HCT116 (cell line): ENCODE measurements around the gene TSPAN15. TPM values are rescaled to one million over a fixed set of nuclear protein-coding genes. Genes with fewer than 3 reads are reported as not detected.
A peak's percentile ranks its signal among the peaks of the same experiment; 100 is the strongest.

ENCODE experiments used
- ATAC-seq: fragments of 200-7000 bp; cut with Tn5 transposase; 2 replicates; pipeline ENCODE4 v1.9.1; 2020; ENCODE audit warnings: mild to moderate bottlenecking, moderate library complexity
- BruUV-seq: library from RNA; stranded (reverse); fragments of 400-500 nt; replicated peaks from 2 replicates; lab custom pipeline; 2021; lab: Mats Ljungman, UMichigan
- CTCF ChIA-PET: fragments of 300-600 bp; sonication (Branson Sonifier 250); formaldehyde crosslinking; loops from one replicate; lab custom pipeline; 2021; ENCODE audit warnings: antibody characterized with exemption; lab: Charles Lee
- POLR2A ChIA-PET: fragments of 300-600, 350-600 bp; sonication (Branson Sonifier 250); formaldehyde crosslinking; loops from one replicate; lab custom pipeline; 2021; ENCODE audit warnings: antibody characterized with exemption; lab: Charles Lee
- RAD21 ChIA-PET, 2 experiments: fragments of 300-600 bp; sonication (Branson Sonifier 250); formaldehyde crosslinking; loops; one replicate each; lab custom pipeline; 2023; ENCODE audit warnings: low total read pairs in 2 of 2; ENCODE audit not compliant: uncharacterized antibody in 2 of 2, unreplicated experiment in 2 of 2, low non-redundant PET in 1 of 2; lab: Charles Lee
- DNase-seq: peaks from one replicate; pipeline ENCODE4 v3.0.0-alpha.2; 2010; ENCODE audit warnings: low read depth, low spot score
- H2AFZ ChIP-seq: fragments of 200-600 bp; shearing (Covaris generic), sonication (generic); 2 replicates; pipeline ENCODE4 v1.6.1; 2017; ENCODE audit warnings: low read depth, mixed run types, mixed read lengths, antibody characterized with exemption, low read length; ENCODE audit not compliant: poor library complexity, severe bottlenecking
- H3K27ac ChIP-seq: 2 replicates; pipeline ENCODE4 v1.5.1; 2012; ENCODE audit warnings: low read depth, low read length
- H3K27me3 ChIP-seq: fragments of 200-600 bp; sonication (generic); 2 replicates; pipeline ENCODE4 v1.6.1; 2016; ENCODE audit warnings: mixed run types, low read length, mixed read lengths; ENCODE audit not compliant: insufficient read depth
- H3K36me3 ChIP-seq, 2 experiments: fragments of 200-500 bp in 1 of 2; fragments of 200-600 bp in 1 of 2; sonication (Bioruptor generic) in 1 of 2; sonication (generic) in 1 of 2; 2 replicates each; pipeline versions ENCODE4 v1.5.1 to v1.6.1; 2014 to 2016; ENCODE audit warnings: low read length in 2 of 2, inconsistent platforms in 1 of 2, mixed read lengths in 1 of 2, mixed run types in 1 of 2; ENCODE audit not compliant: insufficient read depth in 2 of 2, control insufficient read depth in 1 of 2
- H3K4me1 ChIP-seq, 2 experiments: fragments of 200-600 bp in 1 of 2; sonication (generic) in 1 of 2; 2 replicates each; pipeline versions ENCODE4 v1.5.1 to v1.6.1; 2012 to 2017; ENCODE audit warnings: low read length in 2 of 2, inconsistent platforms in 1 of 2, mild to moderate bottlenecking in 1 of 2, mixed read lengths in 1 of 2, mixed run types in 1 of 2, moderate library complexity in 1 of 2; ENCODE audit not compliant: insufficient read depth in 2 of 2, control insufficient read depth in 1 of 2
- H3K4me2 ChIP-seq: fragments of 200-600 bp; sonication (generic); 2 replicates; pipeline ENCODE4 v1.6.1; 2017; ENCODE audit warnings: mixed run types, low read length, mixed read lengths
- H3K4me3 ChIP-seq, 2 experiments: fragments of 200-600 bp in 1 of 2; sonication (generic) in 1 of 2; replicated peaks in 1 of 2; 2 replicates each; pipeline ENCODE4 v1.5.1; 2011 to 2016; ENCODE audit warnings: low read length in 2 of 2, control low read depth in 1 of 2, low read depth in 1 of 2, mild to moderate bottlenecking in 1 of 2, mixed read lengths in 1 of 2, mixed run types in 1 of 2
- H3K79me2 ChIP-seq: fragments of 200-600 bp; sonication (generic); 2 replicates; pipeline ENCODE4 v1.6.1; 2017; ENCODE audit warnings: mild to moderate bottlenecking, mixed run types, low read length, moderate library complexity, mixed read lengths; ENCODE audit not compliant: insufficient read depth
- H3K9ac ChIP-seq: fragments of 200-600 bp; sonication (generic); 2 replicates; pipeline ENCODE4 v1.6.1; 2016; ENCODE audit warnings: low read length, mixed read lengths
- H3K9me2 ChIP-seq: fragments of 200-600 bp; sonication (generic), shearing (Covaris generic); 2 replicates; pipeline ENCODE4 v1.6.1; 2017; ENCODE audit warnings: mixed run types, mild to moderate bottlenecking, moderate library complexity; ENCODE audit not compliant: insufficient read depth
- H3K9me3 ChIP-seq, 2 experiments: fragments of 200-500 bp in 1 of 2; fragments of 200-600 bp in 1 of 2; sonication (Bioruptor generic) in 1 of 2; sonication (generic) in 1 of 2; 2 replicates each; pipeline ENCODE4 v1.6.1; 2014 to 2017; ENCODE audit warnings: low read length in 2 of 2, mixed read lengths in 2 of 2, inconsistent platforms in 1 of 2, low read depth in 1 of 2, mild to moderate bottlenecking in 1 of 2, mixed run types in 1 of 2, moderate library complexity in 1 of 2; ENCODE audit not compliant: control insufficient read depth in 1 of 2, insufficient read depth in 1 of 2
- H4K20me1 ChIP-seq: fragments of 200-600 bp; sonication (generic), shearing (Covaris generic); 2 replicates; pipeline ENCODE4 v1.6.1; 2017; ENCODE audit warnings: mixed run types, mild to moderate bottlenecking, moderate library complexity; ENCODE audit not compliant: insufficient read depth
- CBX3 ChIP-seq: IDR thresholded peaks from 2 replicates; pipeline ENCODE4 v1.6.1; 2012; ENCODE audit warnings: low read depth
- CEBPB ChIP-seq: IDR thresholded peaks from 2 replicates; pipeline ENCODE4 v1.6.1; 2012; ENCODE audit warnings: low read depth
- EZH2 ChIP-seq: fragments of 200-600 bp; sonication (generic); IDR thresholded peaks from 2 replicates; pipeline ENCODE4 v1.6.1; 2017; ENCODE audit warnings: antibody characterized with exemption, mixed run types
- POLR2AphosphoS5 ChIP-seq: IDR thresholded peaks from 2 replicates; pipeline ENCODE4 v1.6.1; 2011; ENCODE audit warnings: mild to moderate bottlenecking, low read depth, low read length, moderate library complexity
- ZFX ChIP-seq: fragments of 450-650 bp; IDR thresholded peaks from 2 replicates; pipeline ENCODE4 v1.6.1; 2017
- intact Hi-C: fragments of 100-400 bp; cut with micrococcal nuclease; formaldehyde crosslinking; loops from 2 replicates; pipeline ENCODE4 v1.10.0; 2022
- total RNA-seq: library from RNA; stranded (reverse); gene quantifications from one replicate; pipeline ENCODE4 v1.2.1, GENCODE V29; 2021; ENCODE audit not compliant: unreplicated experiment
- TF ChIP-seq, protein P1 (sequence below): IDR thresholded peaks from 2 replicates; pipeline ENCODE4 v1.6.1; 2012
- TF ChIP-seq, protein P2 (sequence below): IDR thresholded peaks from 2 replicates; pipeline ENCODE4 v1.6.1; 2011; ENCODE audit warnings: mild to moderate bottlenecking, low read length, moderate library complexity; ENCODE audit not compliant: insufficient replicate concordance; ENCODE audit errors: extremely low read depth
- TF ChIP-seq, protein P3 (sequence below): IDR thresholded peaks from 2 replicates; pipeline ENCODE4 v1.6.1; 2012; ENCODE audit warnings: low read depth

The TSPAN15 gene
- total RNA-seq, 1 experiment from 2014 or later = 16.0 TPM

DNA sequence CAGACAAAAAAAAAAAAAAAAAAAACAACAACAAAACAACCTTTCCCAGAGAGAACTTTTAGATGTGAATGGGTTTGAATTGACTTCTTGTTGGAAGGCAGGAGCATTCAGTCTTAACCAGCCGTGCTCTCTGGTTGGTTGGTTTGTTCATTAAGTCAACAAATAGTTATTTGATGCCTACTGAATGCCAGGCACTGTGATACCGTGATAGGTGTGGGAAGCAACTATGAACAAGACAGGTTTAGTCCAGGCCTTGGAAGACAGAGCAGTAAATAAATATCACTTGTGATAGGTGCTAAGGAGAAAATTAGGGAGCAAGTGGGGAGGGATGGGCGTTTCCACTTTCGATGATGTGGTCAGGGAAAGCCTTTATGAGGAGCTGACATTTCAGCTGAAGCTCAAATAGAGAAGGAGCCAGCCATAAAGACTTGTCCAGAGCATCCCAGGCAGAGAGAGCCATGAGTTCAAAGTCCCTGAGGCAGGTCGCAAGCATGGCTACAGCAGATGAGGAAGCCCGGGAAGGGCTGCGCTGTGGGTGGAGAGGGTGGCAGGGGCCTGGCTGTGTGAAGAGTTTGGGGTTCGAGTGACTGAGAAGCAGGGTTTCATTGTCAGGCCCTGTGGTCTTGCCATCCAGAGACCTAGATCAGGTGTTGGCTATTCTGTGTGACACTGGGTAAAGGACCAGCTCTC lies 8.0 kb downstream of the TSPAN15 start:
- ATAC-seq = peak; percentile 50
- intact Hi-C loops = loop anchor here (10.0 kb wide), 1 partner anchor 46 kb away; no protein-coding TSS in a partner anchor

DNA sequence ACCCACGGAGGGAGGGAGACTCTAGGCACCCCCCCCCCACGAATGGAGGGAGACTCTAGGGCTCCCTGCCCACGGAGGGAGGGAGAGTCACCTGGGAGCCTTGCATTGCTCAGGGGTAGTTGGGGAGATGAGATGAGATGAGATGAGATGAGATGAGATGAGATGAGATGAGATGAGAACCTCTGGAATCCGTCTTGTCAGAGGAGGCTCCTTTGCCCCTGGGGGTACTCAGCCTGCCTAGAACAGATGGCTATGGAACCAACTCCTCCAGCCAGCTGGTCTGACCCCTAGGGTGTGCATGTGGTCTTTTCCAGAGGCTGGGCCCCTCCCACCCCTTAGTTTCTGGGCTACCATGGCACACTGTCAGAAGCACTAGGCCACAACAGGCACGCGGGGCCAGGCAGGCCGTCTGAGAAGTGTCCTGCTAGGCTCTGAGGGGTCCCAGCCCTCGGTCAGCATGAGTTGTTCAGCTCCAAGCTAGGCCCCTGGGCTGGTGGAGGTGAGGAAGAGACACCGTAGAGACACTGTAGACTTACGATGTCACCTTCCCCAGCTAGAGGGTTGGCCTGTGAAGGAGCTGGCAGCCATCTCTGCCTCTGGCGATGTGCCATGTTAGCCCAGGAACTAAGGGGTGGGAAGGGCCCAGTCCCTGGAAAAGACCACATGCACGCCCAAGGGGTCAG lies 8.8 kb downstream of the TSPAN15 start:
- H3K27ac ChIP-seq = peak overlapping the region; percentile 69; the same call in 1 of the 2 replicates
- H3K9ac ChIP-seq = no peak overlapping the region
- ATAC-seq (no peak), DNase-seq (no peak)
- ChIA-PET RAD21 (no interaction called here), POLR2A (no interaction called here), CTCF (interaction anchor here (0.7 kb wide), 1 partner anchor 13 kb away, joined by 3 read pairs; no protein-coding TSS in a partner anchor)
- peaks cover 46 to 67% of the 10 kb centered on the region in 2 experiments for H3K4me1 ChIP-seq
- no peak overlapping the region for H3K4me2 ChIP-seq
- H3K27me3 ChIP-seq = no peaks in the 10 kb centered on the region
- H3K4me3 ChIP-seq = no peak overlapping the region
- no peak overlapping the region for H2AFZ ChIP-seq
- H3K36me3 ChIP-seq = 0 out of 4 replicates have a peak, but pooled peaks cover 0 to 3% of the 10 kb centered on the region in 2 experiments
- BruUV-seq = no TSS peak
- no peaks in the 10 kb centered on the region; the same call in 1 of the 2 replicates for H3K79me2 ChIP-seq
- TF ChIP-seq, protein P1, sequence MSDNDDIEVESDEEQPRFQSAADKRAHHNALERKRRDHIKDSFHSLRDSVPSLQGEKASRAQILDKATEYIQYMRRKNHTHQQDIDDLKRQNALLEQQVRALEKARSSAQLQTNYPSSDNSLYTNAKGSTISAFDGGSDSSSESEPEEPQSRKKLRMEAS = no peak
- TF ChIP-seq CEBPB = no peak
- TF ChIP-seq, protein P2, sequence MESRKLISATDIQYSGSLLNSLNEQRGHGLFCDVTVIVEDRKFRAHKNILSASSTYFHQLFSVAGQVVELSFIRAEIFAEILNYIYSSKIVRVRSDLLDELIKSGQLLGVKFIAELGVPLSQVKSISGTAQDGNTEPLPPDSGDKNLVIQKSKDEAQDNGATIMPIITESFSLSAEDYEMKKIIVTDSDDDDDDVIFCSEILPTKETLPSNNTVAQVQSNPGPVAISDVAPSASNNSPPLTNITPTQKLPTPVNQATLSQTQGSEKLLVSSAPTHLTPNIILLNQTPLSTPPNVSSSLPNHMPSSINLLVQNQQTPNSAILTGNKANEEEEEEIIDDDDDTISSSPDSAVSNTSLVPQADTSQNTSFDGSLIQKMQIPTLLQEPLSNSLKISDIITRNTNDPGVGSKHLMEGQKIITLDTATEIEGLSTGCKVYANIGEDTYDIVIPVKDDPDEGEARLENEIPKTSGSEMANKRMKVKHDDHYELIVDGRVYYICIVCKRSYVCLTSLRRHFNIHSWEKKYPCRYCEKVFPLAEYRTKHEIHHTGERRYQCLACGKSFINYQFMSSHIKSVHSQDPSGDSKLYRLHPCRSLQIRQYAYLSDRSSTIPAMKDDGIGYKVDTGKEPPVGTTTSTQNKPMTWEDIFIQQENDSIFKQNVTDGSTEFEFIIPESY = no peak
- TF ChIP-seq EZH2 = no peak
- TF ChIP-seq, protein P3, sequence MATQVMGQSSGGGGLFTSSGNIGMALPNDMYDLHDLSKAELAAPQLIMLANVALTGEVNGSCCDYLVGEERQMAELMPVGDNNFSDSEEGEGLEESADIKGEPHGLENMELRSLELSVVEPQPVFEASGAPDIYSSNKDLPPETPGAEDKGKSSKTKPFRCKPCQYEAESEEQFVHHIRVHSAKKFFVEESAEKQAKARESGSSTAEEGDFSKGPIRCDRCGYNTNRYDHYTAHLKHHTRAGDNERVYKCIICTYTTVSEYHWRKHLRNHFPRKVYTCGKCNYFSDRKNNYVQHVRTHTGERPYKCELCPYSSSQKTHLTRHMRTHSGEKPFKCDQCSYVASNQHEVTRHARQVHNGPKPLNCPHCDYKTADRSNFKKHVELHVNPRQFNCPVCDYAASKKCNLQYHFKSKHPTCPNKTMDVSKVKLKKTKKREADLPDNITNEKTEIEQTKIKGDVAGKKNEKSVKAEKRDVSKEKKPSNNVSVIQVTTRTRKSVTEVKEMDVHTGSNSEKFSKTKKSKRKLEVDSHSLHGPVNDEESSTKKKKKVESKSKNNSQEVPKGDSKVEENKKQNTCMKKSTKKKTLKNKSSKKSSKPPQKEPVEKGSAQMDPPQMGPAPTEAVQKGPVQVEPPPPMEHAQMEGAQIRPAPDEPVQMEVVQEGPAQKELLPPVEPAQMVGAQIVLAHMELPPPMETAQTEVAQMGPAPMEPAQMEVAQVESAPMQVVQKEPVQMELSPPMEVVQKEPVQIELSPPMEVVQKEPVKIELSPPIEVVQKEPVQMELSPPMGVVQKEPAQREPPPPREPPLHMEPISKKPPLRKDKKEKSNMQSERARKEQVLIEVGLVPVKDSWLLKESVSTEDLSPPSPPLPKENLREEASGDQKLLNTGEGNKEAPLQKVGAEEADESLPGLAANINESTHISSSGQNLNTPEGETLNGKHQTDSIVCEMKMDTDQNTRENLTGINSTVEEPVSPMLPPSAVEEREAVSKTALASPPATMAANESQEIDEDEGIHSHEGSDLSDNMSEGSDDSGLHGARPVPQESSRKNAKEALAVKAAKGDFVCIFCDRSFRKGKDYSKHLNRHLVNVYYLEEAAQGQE = no peak
- no peak for TF ChIP-seq POLR2AphosphoS5
- no peaks in the 10 kb centered on the region for H3K9me3 ChIP-seq
- no peaks in the 10 kb centered on the region for H3K9me2 ChIP-seq
- no peaks in the 10 kb centered on the region for H4K20me1 ChIP-seq
- intact Hi-C loops = loop anchor here (10.0 kb wide), 1 partner anchor 45 kb away; no protein-coding TSS in a partner anchor

More for the DNA sequence above, 8.0 kb downstream of the TSPAN15 start:
- Histone ChIP-seq H3K4me2 (peak overlapping the region; percentile 85), H2AFZ (no peak overlapping the region), H3K4me3 (peak overlapping the region in 1 of 2 experiments; percentile 52; a peak in 2 of 4 replicates), H4K20me1 (no peaks in the 10 kb centered on the region), H3K27ac (peak overlapping the region; percentile 69), H3K9ac (peak overlapping the region; percentile 51), H3K36me3 (0 out of 4 replicates have a peak, but pooled peaks cover 0 to 3% of the 10 kb centered on the region in 2 experiments), H3K27me3 (no peaks in the 10 kb centered on the region), H3K79me2 (no peaks in the 10 kb centered on the region; the same call in 1 of the 2 replicates), H3K4me1 (peaks cover 39 to 59% of the 10 kb centered on the region in 2 experiments), H3K9me3 (no peaks in the 10 kb centered on the region), H3K9me2 (no peaks in the 10 kb centered on the region)
- BruUV-seq = no TSS peak
- no peak for DNase-seq
- POLR2A ChIA-PET = no interaction called here
- CTCF ChIA-PET = interaction anchor here (0.7 kb wide), 1 partner anchor 12 kb away, joined by 3 read pairs; no protein-coding TSS in a partner anchor
- RAD21 ChIA-PET = no interaction called here
- no peak for TF ChIP-seq ZFX
- no peak for TF ChIP-seq CEBPB
- TF ChIP-seq, protein P1 = no peak
- no peak for TF ChIP-seq CBX3
- TF ChIP-seq, all 23 proteins: peak for 0
